Psoas muscle (tissue), 8 donors: Measurements from ENCODE around the gene PGPEP1. TPM values are rescaled to one million over a fixed set of nuclear protein-coding genes. Genes with fewer than 3 reads are reported as not detected.
A peak's percentile ranks its signal among the peaks of the same experiment; 100 is the strongest.

ENCODE experiments used
- ATAC-seq, 4 donors: fragments of 200-7000 bp; cut with Tn5 transposase; one replicate each; pipeline ENCODE4 v1.9.1; 2020; ENCODE audit warnings: moderate library complexity in 3 of 4, mild to moderate bottlenecking in 2 of 4
- DNase-seq, 2 donors: peaks; one replicate each; pipeline ENCODE4 v3.0.0-alpha.2; 2020
- H3K27ac ChIP-seq: fragments of 200-600 bp; one replicate; pipeline ENCODE4 v1.8.0; 2022
- H3K27me3 ChIP-seq, 3 donors: fragments of 200-600 bp in 1 of 3; one replicate each; pipeline versions ENCODE4 v1.6.1 to v1.8.0; 2013 to 2022; ENCODE audit warnings: low read length in 2 of 3, mild to moderate bottlenecking in 2 of 3, moderate library complexity in 1 of 3; ENCODE audit not compliant: insufficient read depth in 3 of 3
- H3K36me3 ChIP-seq, 2 donors: fragments of 200-600 bp in 1 of 2; one replicate each; pipeline versions ENCODE4 v1.6.1 to v1.8.0; 2013 to 2022; ENCODE audit warnings: low read depth in 1 of 2, mild to moderate bottlenecking in 1 of 2, moderate library complexity in 1 of 2; ENCODE audit not compliant: insufficient read depth in 1 of 2
- H3K4me1 ChIP-seq: fragments of 200-600 bp; one replicate; pipeline ENCODE4 v1.8.0; 2022
- H3K4me3 ChIP-seq: fragments of 200-600 bp; one replicate; pipeline ENCODE4 v1.8.0; 2022; ENCODE audit warnings: mild to moderate bottlenecking
- H3K9me3 ChIP-seq: fragments of 200-600 bp; one replicate; pipeline ENCODE4 v1.8.0; 2022
- CTCF ChIP-seq: fragments of 200-600 bp; IDR thresholded peaks from one replicate; pipeline ENCODE4 v1.8.0; 2022; ENCODE audit warnings: antibody characterized with exemption
- WGBS, 3 donors: extraction: QIAGEN DNeasy Blood & Tissue Kit; methylation state at CpG; one replicate each; pipeline versions ENCODE4 v1.1.6 to v1.1.7; 2013; 5-methylcytosine and 5-hydroxymethylcytosine counted together
- intact Hi-C, 2 donors: fragments of 100-400 bp; cut with DNase I; formaldehyde crosslinking; loops; one replicate each; pipeline versions ENCODE4 v1.11.0 to v1.14.2; 2022
- polyA plus RNA-seq, 3 donors: library from polyadenylated mRNA; stranded (reverse); fragments of 200-250 nt; gene quantifications; one replicate each; pipeline ENCODE4 v1.2.3, GENCODE V29; 2013
- total RNA-seq, 4 donors: library from RNA; stranded (reverse); fragmentation: NEBNext Ultra II Directional in 2 of 4; extraction: Animal tissue kit (Norgen Biotek cat#: 25700) in 2 of 4; gene quantifications; one replicate each; pipeline versions ENCODE4 v1.2.1 to v1.2.4, GENCODE V29; 2021 to 2023
- donor health status: healthy with polysubstance abuse.
- donor health status: DM: no; HTN: no; CAD: no; lungs with moderate emphysema.
- donor health status: Bipolar disorder and iron deficiency.
- donor health status: healthy.
- donor health status: DM: yes; HTN: yes; CAD: no.
- donor health status: DM: no; HTN: no; CAD: no.
- donor health status: DM: no; HTN: no; CAD: no.
- donor health status: DM: yes; HTN: yes; CAD: no.

The PGPEP1 gene
- total and polyA plus RNA-seq, 7 donors: 8.0 to 47.8 (median 18.3) TPM

- intact Hi-C loops: no loop called here
- Histone ChIP-seq H3K9me3 (no peaks in the 10 kb centered on the region), H3K4me3 (no peak overlapping the region), H3K27ac (no peak overlapping the region), H3K36me3 (no peaks in the 10 kb centered on the region), H3K27me3 (no peaks in the 10 kb centered on the region), H3K4me1 (no peaks in the 10 kb centered on the region)
- ATAC-seq (no peak), DNase-seq (no peak)
- TF ChIP-seq CTCF: no peak
- WGBS, 3 donors: 85 to 94% (median 90%) methylated on average over 9 of the region's 9 CpGs
These were observed 66.4 kb downstream of the PGPEP1 start for GRCh38 chr19:18406749-18407148.

- ATAC-seq (peak in 3 of 4 donors; percentile 31 to 42 (median 35)), DNase-seq (peak in 1 of 2 donors; percentile 66)
- intact Hi-C loops: no loop called here
These were observed 67.7 kb downstream of the PGPEP1 start for GRCh38 chr19:18408053-18408476.

GRCh38 chr19:18412610-18413239, 72.3 kb downstream of the PGPEP1 start:
- Histone ChIP-seq H3K9me3 (no peaks in the 10 kb centered on the region), H3K27ac (no peak overlapping the region), H3K27me3 (peaks cover 0 to 7% (median 0%) of the 10 kb centered on the region in 3 donors), H3K4me3 (no peak overlapping the region), H3K36me3 (no peaks in the 10 kb centered on the region), H3K4me1 (peaks cover 4% of the 10 kb centered on the region)
- WGBS, 3 donors: 64 to 75% (median 70%) methylated on average over 16 of the region's 16 CpGs
- intact Hi-C loops: loop anchor here (5.0 to 10.0 kb wide), 4 partner anchors 65 to 205 kb away; partner anchors contain the start of gene PDE4C (in 1 of the 2)
- no peak for TF ChIP-seq CTCF
- no peak for DNase-seq
- no peak for ATAC-seq

More at GRCh38 chr19:18408053-18408476, 67.7 kb downstream of the PGPEP1 start:
- H3K9me3 ChIP-seq: no peaks in the 10 kb centered on the region
- H3K27me3 ChIP-seq: peaks cover 0 to 1% (median 0%) of the 10 kb centered on the region in 3 donors
- peak; percentile 28 for TF ChIP-seq CTCF
- no peak overlapping the region for H3K4me3 ChIP-seq
- no peaks in the 10 kb centered on the region for H3K36me3 ChIP-seq
- 29 to 46% (median 39%) methylated on average over 10 of the region's 10 CpGs for WGBS, 3 donors
- no peak overlapping the region for H3K27ac ChIP-seq
- H3K4me1 ChIP-seq: no peaks in the 10 kb centered on the region

- H3K36me3 ChIP-seq: no peaks in the 10 kb centered on the region
- DNase-seq (peak in 1 of 2 donors; percentile 62), ATAC-seq (no peak)
- peak overlapping the region; percentile 49 for H3K4me3 ChIP-seq
- intact Hi-C loops: loop anchor here (5.0 to 10.0 kb wide), 4 partner anchors 67 to 207 kb away; partner anchors contain the start of gene PDE4C (in 1 of the 2)
- H3K27ac ChIP-seq: peak overlapping the region; percentile 86
- no peaks in the 10 kb centered on the region for H3K9me3 ChIP-seq
- H3K27me3 ChIP-seq: peaks cover 0 to 7% (median 0%) of the 10 kb centered on the region in 3 donors
- no peak for TF ChIP-seq CTCF
- WGBS, 3 donors: 28 to 48% (median 31%) methylated on average over 10 to 11 of the region's 11 CpGs
- H3K4me1 ChIP-seq: peaks cover 11% of the 10 kb centered on the region
These were observed 74.2 kb downstream of the PGPEP1 start for GRCh38 chr19:18414504-18415177.
